Stimulated activated memory B cell treated with anti-CD40 and anti-IgM and Interleukin-4, amounts not matched to agents 10 μg/mL and 1 μg/mL and 100 μg/mL, for 72 hours (primary cell): ENCODE data around the gene GJD3.
"Not testable (repeated sequence)": the region's sequence is repeated elsewhere in the genome, so short reads cannot be mapped to it uniquely, and the experiment has no call there.

Experiments used
- ATAC-seq: fragments of 150-1000 bp; cut with Tn5 transposase; 2 replicates; pipeline ENCODE4 v1.10.0; 2021
- H3K27ac Mint-ChIP-seq: one replicate; pipeline ENCODE4 v1.8.0; 2022; ENCODE audit warnings: mild to moderate bottlenecking, mixed read lengths
- H3K27me3 Mint-ChIP-seq: one replicate; pipeline ENCODE4 v1.8.0; 2022; ENCODE audit warnings: mixed read lengths
- H3K36me3 Mint-ChIP-seq: one replicate; pipeline ENCODE4 v1.8.0; 2022; ENCODE audit warnings: mixed read lengths
- H3K4me1 Mint-ChIP-seq: one replicate; pipeline ENCODE4 v1.8.0; 2022; ENCODE audit warnings: mixed read lengths
- H3K4me3 Mint-ChIP-seq: one replicate; pipeline ENCODE4 v1.8.0; 2022; ENCODE audit warnings: mild to moderate bottlenecking, moderate library complexity, mixed read lengths
- H3K9me3 Mint-ChIP-seq: one replicate; pipeline ENCODE4 v1.8.0; 2022; ENCODE audit warnings: mixed read lengths

Gene GJD3

DNA sequence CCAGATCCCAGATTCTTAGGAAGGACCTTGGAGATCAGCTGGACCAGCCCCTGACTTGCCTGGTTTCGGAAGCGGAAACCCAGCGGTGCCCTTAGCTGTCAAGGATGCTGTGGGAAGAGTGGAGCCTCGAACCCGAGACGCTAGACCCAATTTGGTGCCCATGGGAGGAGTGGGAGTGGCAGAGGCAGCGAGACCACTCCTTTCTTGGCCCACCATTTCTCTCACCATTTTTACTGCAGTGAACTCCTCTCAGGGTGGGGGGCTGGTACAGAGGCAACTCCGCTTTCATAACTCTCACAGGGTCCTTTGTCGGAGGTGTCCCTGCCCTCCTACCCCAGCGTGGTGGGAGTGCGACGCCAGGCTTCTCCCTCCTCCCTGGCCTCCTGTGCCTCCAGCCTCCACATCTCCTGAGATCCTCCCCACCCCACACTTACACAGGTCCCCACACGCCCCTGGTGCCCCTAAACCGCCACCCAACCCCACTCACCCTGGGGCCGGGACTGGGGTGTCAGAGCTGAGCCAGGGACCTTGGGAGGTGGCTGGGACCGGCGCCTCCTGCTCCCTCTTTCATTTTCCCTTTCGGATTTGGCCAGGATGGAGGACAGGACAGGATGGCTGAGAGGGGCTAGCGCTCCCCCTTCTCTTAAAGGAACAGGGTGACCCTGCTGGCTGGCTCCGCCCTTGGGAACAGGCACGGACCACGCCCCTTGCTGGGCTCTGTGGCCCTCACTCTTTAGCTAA lies at the start of gene GJD3:
GJD3 (minus strand) TSS at position 617 of the 741 bp plus-strand sequence. CDS start 922 bp downstream, outside the sequence.
- no peak for ATAC-seq
- Mint-ChIP-seq H3K36me3 (no peaks in the 10 kb centered on the region), H3K27ac (no peak within 1 kb of the TSS), H3K27me3 (peaks cover 28% of the 10 kb centered on the region), H3K4me3 (peak within 1 kb of the TSS; percentile 83), H3K4me1 (peaks cover 14% of the 10 kb centered on the region), H3K9me3 (no peaks in the 10 kb centered on the region)

DNA sequence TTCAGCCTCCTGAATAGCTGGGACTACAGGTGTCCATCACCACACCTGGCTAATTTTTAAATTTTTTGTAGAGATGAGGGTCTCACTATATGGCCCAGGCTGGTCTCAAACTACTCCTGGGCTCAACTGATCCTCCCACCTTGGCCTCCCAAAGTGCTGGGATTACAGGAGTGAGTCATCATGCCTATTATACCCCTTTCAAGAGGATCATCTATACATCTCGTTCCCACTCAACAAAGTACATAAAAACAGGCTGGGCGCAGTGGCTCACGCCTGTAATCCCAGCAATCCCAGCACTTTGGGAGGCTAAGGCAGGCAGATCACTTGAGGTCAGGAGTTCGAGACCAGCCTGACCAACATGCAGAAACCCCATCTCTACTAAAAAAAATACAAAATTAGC lies 49.8 kb upstream of the GJD3 start:
- peaks cover 15% of the 10 kb centered on the region for H3K4me1 Mint-ChIP-seq
- H3K27me3 Mint-ChIP-seq, H3K36me3 Mint-ChIP-seq, H3K4me3 Mint-ChIP-seq, ATAC-seq, H3K9me3 Mint-ChIP-seq, H3K27ac Mint-ChIP-seq: not testable (repeated sequence)

- no peak for ATAC-seq
- Mint-ChIP-seq H3K4me1 (peaks cover 9% of the 10 kb centered on the region), H3K4me3 (no peak overlapping the region), H3K9me3 (no peaks in the 10 kb centered on the region), H3K27me3 (no peaks in the 10 kb centered on the region), H3K36me3 (no peaks in the 10 kb centered on the region), H3K27ac (no peak overlapping the region)
These were observed 48.3 kb upstream of the GJD3 start for GRCh38 chr17:40412880-40413279.

DNA sequence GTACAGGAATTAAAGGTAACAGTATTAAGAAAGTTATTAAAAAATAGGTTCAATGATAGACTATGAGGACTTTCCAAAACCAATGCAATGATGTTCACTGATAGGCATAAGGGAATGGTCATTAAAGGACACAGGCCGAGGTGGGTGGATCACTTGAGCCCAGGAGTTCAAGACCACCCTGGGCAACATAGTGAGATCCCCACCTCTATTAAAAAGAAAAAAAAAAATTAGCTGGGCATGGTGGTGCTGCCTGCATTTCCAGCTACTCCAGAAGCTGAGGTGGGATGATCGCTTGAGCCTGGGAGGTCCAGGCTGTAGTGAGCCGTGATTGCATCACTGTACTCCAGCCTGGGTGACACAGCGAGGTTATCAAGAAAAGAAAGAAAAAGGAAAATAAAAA lies 47.3 kb upstream of the GJD3 start:
- no peaks in the 10 kb centered on the region for H3K9me3 Mint-ChIP-seq
- H3K27me3 Mint-ChIP-seq, result no peaks in the 10 kb centered on the region
- H3K4me1 Mint-ChIP-seq, result no peaks in the 10 kb centered on the region
- H3K4me3 Mint-ChIP-seq, result no peak overlapping the region
- ATAC-seq, result no peak
- H3K27ac Mint-ChIP-seq, result no peak overlapping the region
- no peaks in the 10 kb centered on the region for H3K36me3 Mint-ChIP-seq

DNA sequence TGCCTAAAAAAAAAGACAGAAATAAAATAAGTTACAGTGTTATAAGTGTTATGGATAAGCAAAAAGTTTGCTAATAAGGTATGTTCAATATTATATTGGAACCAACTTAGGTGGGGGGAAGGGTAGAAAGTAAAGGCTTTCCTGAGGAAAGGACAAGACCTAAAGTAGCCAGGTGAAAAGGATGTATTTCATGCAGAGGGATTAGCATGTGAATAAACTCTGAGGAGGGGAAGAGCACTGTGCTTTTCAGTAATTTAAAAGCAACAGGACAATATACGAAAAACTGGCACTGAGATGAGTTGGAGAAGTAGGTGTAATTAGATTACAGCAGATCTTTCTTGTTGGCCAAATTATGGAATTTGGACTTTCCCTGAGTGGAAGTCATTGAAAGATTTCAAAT lies 45.5 kb upstream of the GJD3 start:
- Mint-ChIP-seq H3K27me3 (no peaks in the 10 kb centered on the region), H3K27ac (no peak overlapping the region), H3K9me3 (no peaks in the 10 kb centered on the region), H3K36me3 (no peaks in the 10 kb centered on the region), H3K4me3 (no peak overlapping the region), H3K4me1 (no peaks in the 10 kb centered on the region)
- no peak for ATAC-seq

GRCh38 chr17:40409540-40409939 lies 45.0 kb upstream of the GJD3 start:
- not testable (repeated sequence) for H3K27ac Mint-ChIP-seq, H3K9me3 Mint-ChIP-seq, H3K27me3 Mint-ChIP-seq, H3K36me3 Mint-ChIP-seq, H3K4me1 Mint-ChIP-seq, ATAC-seq, H3K4me3 Mint-ChIP-seq

GRCh38 chr17:40407460-40407859 lies 42.9 kb upstream of the GJD3 start:
- no peak for ATAC-seq

GRCh38 chr17:40404003-40404402 lies 39.5 kb upstream of the GJD3 start:
- H3K4me1 Mint-ChIP-seq, result peaks cover 14% of the 10 kb centered on the region

More at GRCh38 chr17:40407460-40407859, 42.9 kb upstream of the GJD3 start:
- Mint-ChIP-seq H3K36me3 (no peaks in the 10 kb centered on the region), H3K4me1 (peaks cover 5% of the 10 kb centered on the region), H3K4me3 (no peak overlapping the region), H3K27ac (no peak overlapping the region), H3K9me3 (no peaks in the 10 kb centered on the region), H3K27me3 (no peaks in the 10 kb centered on the region)

DNA sequence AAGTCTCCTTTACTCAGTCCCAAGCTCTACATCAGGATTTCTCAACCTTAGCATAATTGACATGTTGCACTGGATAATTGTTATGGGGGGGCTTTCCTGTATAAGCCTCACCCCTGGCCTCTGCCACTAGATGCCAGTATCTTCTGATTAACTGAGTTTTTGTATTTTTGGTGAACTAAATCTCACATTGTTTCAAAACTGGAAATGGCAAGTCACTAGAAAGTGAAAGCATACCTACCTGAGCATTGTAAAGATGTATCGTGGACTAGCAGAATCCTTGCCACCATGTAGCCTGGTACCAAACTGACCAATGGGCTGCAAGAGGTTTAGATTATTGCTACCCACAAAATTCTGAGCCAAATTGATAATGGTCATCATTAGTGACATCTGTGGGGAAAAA lies 38.1 kb upstream of the GJD3 start:
- peaks cover 15% of the 10 kb centered on the region for H3K4me1 Mint-ChIP-seq
- no peaks in the 10 kb centered on the region for H3K36me3 Mint-ChIP-seq
- no peak overlapping the region for H3K4me3 Mint-ChIP-seq
- no peaks in the 10 kb centered on the region for H3K9me3 Mint-ChIP-seq
- peak overlapping the region; percentile 24 for H3K27ac Mint-ChIP-seq
- no peak for ATAC-seq
- no peaks in the 10 kb centered on the region for H3K27me3 Mint-ChIP-seq

More at GRCh38 chr17:40404003-40404402, 39.5 kb upstream of the GJD3 start:
- H3K9me3 Mint-ChIP-seq, result no peaks in the 10 kb centered on the region
- H3K4me3 Mint-ChIP-seq, result no peak overlapping the region
- H3K27me3 Mint-ChIP-seq, result no peaks in the 10 kb centered on the region
- no peaks in the 10 kb centered on the region for H3K36me3 Mint-ChIP-seq
- no peak overlapping the region for H3K27ac Mint-ChIP-seq
- no peak for ATAC-seq

- ATAC-seq, result no peak
- no peaks in the 10 kb centered on the region for H3K36me3 Mint-ChIP-seq
- no peak overlapping the region for H3K27ac Mint-ChIP-seq
- H3K4me1 Mint-ChIP-seq, result peaks cover 15% of the 10 kb centered on the region
- no peaks in the 10 kb centered on the region for H3K27me3 Mint-ChIP-seq
- H3K4me3 Mint-ChIP-seq, result no peak overlapping the region
- H3K9me3 Mint-ChIP-seq, result no peaks in the 10 kb centered on the region
These were observed 34.6 kb upstream of the GJD3 start for GRCh38 chr17:40399185-40399584.

GRCh38 chr17:40386555-40386954 lies 22.0 kb upstream of the GJD3 start:
- H3K4me3 Mint-ChIP-seq, H3K27me3 Mint-ChIP-seq, H3K27ac Mint-ChIP-seq, ATAC-seq, H3K9me3 Mint-ChIP-seq, H3K36me3 Mint-ChIP-seq, H3K4me1 Mint-ChIP-seq: not testable (repeated sequence)

DNA sequence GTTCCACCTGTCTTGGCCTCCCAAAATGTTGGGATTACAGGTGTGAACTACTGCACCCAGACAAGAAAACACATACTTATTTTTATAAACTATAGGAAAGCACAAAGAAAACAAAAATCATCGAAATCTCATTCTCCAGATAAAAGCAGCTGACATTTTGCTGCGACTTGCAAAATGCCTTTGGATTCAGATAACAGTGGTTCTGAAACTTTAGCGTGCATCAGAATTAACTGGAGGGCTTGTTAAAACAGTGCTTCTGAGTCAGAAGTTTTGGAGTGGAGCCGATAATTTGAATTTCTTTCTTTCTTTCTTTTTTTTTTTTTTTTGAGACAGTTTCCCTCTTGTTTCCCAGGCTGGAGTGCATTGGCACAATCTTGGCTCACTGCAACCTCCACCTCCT lies 17.7 kb upstream of the GJD3 start:
- H3K36me3 Mint-ChIP-seq, result no peaks in the 10 kb centered on the region
- H3K4me3 Mint-ChIP-seq, result no peak overlapping the region
- no peak for ATAC-seq
- H3K4me1 Mint-ChIP-seq, result no peaks in the 10 kb centered on the region
- H3K27ac Mint-ChIP-seq, result no peak overlapping the region
- no peaks in the 10 kb centered on the region for H3K27me3 Mint-ChIP-seq
- H3K9me3 Mint-ChIP-seq, result no peaks in the 10 kb centered on the region

GRCh38 chr17:40378966-40379365 lies 14.4 kb upstream of the GJD3 start:
- Mint-ChIP-seq H3K4me3 (no peak overlapping the region), H3K27ac (no peak overlapping the region), H3K4me1 (no peaks in the 10 kb centered on the region), H3K27me3 (no peaks in the 10 kb centered on the region), H3K36me3 (no peaks in the 10 kb centered on the region), H3K9me3 (no peaks in the 10 kb centered on the region)
- no peak for ATAC-seq

DNA sequence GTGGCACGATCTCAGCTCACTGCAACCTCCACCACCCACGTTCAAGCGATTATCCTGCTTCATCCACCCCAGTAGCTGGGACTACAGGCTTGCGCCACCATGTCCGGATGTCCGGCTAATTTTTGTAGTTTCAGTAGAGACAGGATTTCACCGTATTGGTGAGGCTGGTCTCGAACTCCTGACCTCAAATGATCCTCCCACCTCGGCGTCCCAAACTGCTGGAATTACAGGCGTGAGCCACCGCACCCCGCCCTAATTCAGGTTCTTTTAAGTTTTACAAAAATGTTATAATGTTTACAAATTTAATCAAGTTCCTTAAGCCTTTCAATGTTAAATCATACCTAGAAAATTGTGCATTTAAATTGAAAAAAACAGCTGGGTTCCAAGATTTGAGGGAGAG lies 13.3 kb upstream of the GJD3 start:
- H3K27ac Mint-ChIP-seq, result no peak overlapping the region
- ATAC-seq, result no peak
- H3K4me3 Mint-ChIP-seq, result no peak overlapping the region
- no peaks in the 10 kb centered on the region for H3K27me3 Mint-ChIP-seq
- no peaks in the 10 kb centered on the region for H3K9me3 Mint-ChIP-seq
- no peaks in the 10 kb centered on the region for H3K36me3 Mint-ChIP-seq
- no peaks in the 10 kb centered on the region for H3K4me1 Mint-ChIP-seq

DNA sequence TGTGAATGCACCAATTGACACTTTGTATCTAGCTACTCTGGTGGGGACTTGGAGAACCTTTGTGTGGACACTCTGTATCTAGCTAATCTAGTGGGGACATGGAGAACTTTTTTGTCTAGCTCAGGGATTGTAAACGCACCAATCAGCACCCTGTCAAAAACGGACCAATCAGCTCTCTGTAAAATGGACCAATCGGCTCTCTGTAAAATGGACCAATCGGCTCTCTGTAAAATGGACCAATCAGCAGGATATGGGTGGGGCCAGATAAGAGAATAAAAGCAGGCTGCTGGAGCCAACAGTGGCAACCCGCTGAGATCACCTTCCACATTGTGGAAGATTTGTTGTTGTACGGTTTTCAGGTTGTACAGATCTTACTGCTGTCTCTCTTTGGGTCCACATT lies 12.0 kb upstream of the GJD3 start:
- not testable (repeated sequence) for H3K4me3 Mint-ChIP-seq, H3K4me1 Mint-ChIP-seq, H3K36me3 Mint-ChIP-seq, H3K9me3 Mint-ChIP-seq, ATAC-seq, H3K27ac Mint-ChIP-seq, H3K27me3 Mint-ChIP-seq

DNA sequence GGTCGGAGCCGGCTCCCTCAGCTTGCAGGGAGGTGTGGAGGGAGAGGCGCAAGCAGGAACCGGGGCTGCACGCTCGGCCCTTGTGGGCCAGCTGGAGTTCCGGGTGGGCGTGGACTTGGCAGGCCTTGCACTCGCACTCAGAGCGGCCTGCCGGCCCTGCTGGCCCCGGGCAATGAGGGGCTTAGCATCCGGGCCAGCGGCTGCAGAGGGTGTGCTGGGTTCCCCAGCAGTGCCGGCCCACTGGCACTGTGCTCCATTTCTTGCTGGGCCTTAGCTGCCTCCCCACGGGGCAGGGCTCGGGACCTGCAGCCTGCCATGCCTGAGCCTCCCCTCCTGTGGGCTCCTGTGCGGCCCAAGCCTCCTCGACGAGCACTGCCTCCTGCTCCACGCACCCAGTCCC lies 11.2 kb upstream of the GJD3 start:
- H3K27me3 Mint-ChIP-seq, H3K36me3 Mint-ChIP-seq, H3K27ac Mint-ChIP-seq, ATAC-seq, H3K9me3 Mint-ChIP-seq, H3K4me3 Mint-ChIP-seq: not testable (repeated sequence)
- peaks cover 14% of the 10 kb centered on the region for H3K4me1 Mint-ChIP-seq
